Measurements from ENCODE around the gene SORCS1. TPM values are rescaled to one million over a fixed set of nuclear protein-coding genes. Genes with fewer than 3 reads are reported as not detected.

SORCS1 gene
- total RNA-seq, 2 experiments from 2014 or later: not detected

- H3K27me3 Mint-ChIP-seq: no peaks in the 10 kb centered on the region
- no peak for DNase-seq
- ChIA-PET CTCF (no interaction called here), POLR2A (no interaction called here)
- no peak overlapping the region for H3K4me3 Mint-ChIP-seq
- no peaks in the 10 kb centered on the region for H3K9me3 Mint-ChIP-seq
- H3K27ac Mint-ChIP-seq: no peak overlapping the region
- H3K36me3 Mint-ChIP-seq (ENCODE audit: low read depth): no peaks in the 10 kb centered on the region
- H3K4me1 Mint-ChIP-seq: no peaks in the 10 kb centered on the region
Observed at GRCh38 chr10:106714734-106715555, 449.6 kb downstream of the SORCS1 start.

- no peaks in the 10 kb centered on the region for H3K36me3 Mint-ChIP-seq (ENCODE audit: low read depth)
- no peaks in the 10 kb centered on the region for H3K9me3 Mint-ChIP-seq
- POLR2A ChIA-PET: no interaction called here
- DNase-seq: no peak
- no peaks in the 10 kb centered on the region for H3K4me1 Mint-ChIP-seq
- no peak overlapping the region for H3K27ac Mint-ChIP-seq
- no peaks in the 10 kb centered on the region for H3K27me3 Mint-ChIP-seq
- CTCF ChIA-PET: no interaction called here
- no peak overlapping the region for H3K4me3 Mint-ChIP-seq
Observed at GRCh38 chr10:106713846-106714245, 450.7 kb downstream of the SORCS1 start.

- Mint-ChIP-seq H3K9me3 (no peaks in the 10 kb centered on the region), H3K4me1 (no peaks in the 10 kb centered on the region), H3K27me3 (no peaks in the 10 kb centered on the region), H3K27ac (no peak overlapping the region), H3K36me3 (ENCODE audit: low read depth) (no peaks in the 10 kb centered on the region), H3K4me3 (no peak overlapping the region)
- no peak for DNase-seq
- POLR2A ChIA-PET: no interaction called here
- CTCF ChIA-PET: no interaction called here
Observed at GRCh38 chr10:106712988-106713387, 451.5 kb downstream of the SORCS1 start.

- POLR2A ChIA-PET: no interaction called here
- H3K4me3 Mint-ChIP-seq: no peak overlapping the region
- H3K36me3 Mint-ChIP-seq (ENCODE audit: low read depth): no peaks in the 10 kb centered on the region
- H3K27me3 Mint-ChIP-seq: no peaks in the 10 kb centered on the region
- H3K4me1 Mint-ChIP-seq: no peaks in the 10 kb centered on the region
- no peaks in the 10 kb centered on the region for H3K9me3 Mint-ChIP-seq
- no peak overlapping the region for H3K27ac Mint-ChIP-seq
- peak; percentile 43 for DNase-seq
- CTCF ChIA-PET: no interaction called here
Observed at GRCh38 chr10:106711313-106711906, 453.1 kb downstream of the SORCS1 start.

- ChIA-PET CTCF (no interaction called here), POLR2A (no interaction called here)
- no peak overlapping the region for H3K4me3 Mint-ChIP-seq
- H3K4me1 Mint-ChIP-seq: no peaks in the 10 kb centered on the region
- H3K27me3 Mint-ChIP-seq: no peaks in the 10 kb centered on the region
- no peak overlapping the region for H3K27ac Mint-ChIP-seq
- H3K36me3 Mint-ChIP-seq (ENCODE audit: low read depth): no peaks in the 10 kb centered on the region
- H3K9me3 Mint-ChIP-seq: no peaks in the 10 kb centered on the region
- DNase-seq: no peak
Observed at GRCh38 chr10:106708506-106708905, 456.0 kb downstream of the SORCS1 start.

- no peak for DNase-seq
- H3K4me3 Mint-ChIP-seq: no peak overlapping the region
- ChIA-PET CTCF (no interaction called here), POLR2A (no interaction called here)
- no peaks in the 10 kb centered on the region for H3K4me1 Mint-ChIP-seq
- H3K36me3 Mint-ChIP-seq (ENCODE audit: low read depth): no peaks in the 10 kb centered on the region
- no peak overlapping the region for H3K27ac Mint-ChIP-seq
- H3K9me3 Mint-ChIP-seq: no peaks in the 10 kb centered on the region
- no peaks in the 10 kb centered on the region for H3K27me3 Mint-ChIP-seq
Observed at GRCh38 chr10:106707657-106708056, 456.8 kb downstream of the SORCS1 start.

- Mint-ChIP-seq H3K4me3 (no peak overlapping the region), H3K9me3 (no peaks in the 10 kb centered on the region), H3K36me3 (ENCODE audit: low read depth) (no peaks in the 10 kb centered on the region), H3K27me3 (no peaks in the 10 kb centered on the region), H3K4me1 (no peaks in the 10 kb centered on the region), H3K27ac (no peak overlapping the region)
- CTCF ChIA-PET: no interaction called here
- POLR2A ChIA-PET: no interaction called here
- no peak for DNase-seq
Observed at GRCh38 chr10:106706127-106706526, 458.4 kb downstream of the SORCS1 start.

- DNase-seq: peak; percentile 58
- no peaks in the 10 kb centered on the region for H3K4me1 Mint-ChIP-seq
- ChIA-PET POLR2A (no interaction called here), CTCF (no interaction called here)
- no peaks in the 10 kb centered on the region for H3K9me3 Mint-ChIP-seq
- no peaks in the 10 kb centered on the region for H3K36me3 Mint-ChIP-seq (ENCODE audit: low read depth)
- H3K27ac Mint-ChIP-seq: no peak overlapping the region
- H3K27me3 Mint-ChIP-seq: no peaks in the 10 kb centered on the region
- no peak overlapping the region for H3K4me3 Mint-ChIP-seq
Observed at GRCh38 chr10:106705681-106706100, 458.8 kb downstream of the SORCS1 start.

GRCh38 chr10:106696239-106696638, 468.3 kb downstream of the SORCS1 start:
- H3K27ac Mint-ChIP-seq: no peak overlapping the region
- no peaks in the 10 kb centered on the region for H3K9me3 Mint-ChIP-seq
- no peak for DNase-seq
- no peaks in the 10 kb centered on the region for H3K4me1 Mint-ChIP-seq
- H3K4me3 Mint-ChIP-seq: no peak overlapping the region
- no peaks in the 10 kb centered on the region for H3K27me3 Mint-ChIP-seq
- CTCF ChIA-PET: no interaction called here
- POLR2A ChIA-PET: no interaction called here
- H3K36me3 Mint-ChIP-seq (ENCODE audit: low read depth): no peaks in the 10 kb centered on the region

GRCh38 chr10:106694696-106695095, 469.8 kb downstream of the SORCS1 start:
- Mint-ChIP-seq H3K4me3 (no peak overlapping the region), H3K9me3 (no peaks in the 10 kb centered on the region), H3K27me3 (no peaks in the 10 kb centered on the region), H3K36me3 (ENCODE audit: low read depth) (no peaks in the 10 kb centered on the region), H3K4me1 (no peaks in the 10 kb centered on the region), H3K27ac (no peak overlapping the region)
- ChIA-PET CTCF (no interaction called here), POLR2A (no interaction called here)
- DNase-seq: no peak

- ChIA-PET CTCF (no interaction called here), POLR2A (no interaction called here)
- no peaks in the 10 kb centered on the region for H3K36me3 Mint-ChIP-seq (ENCODE audit: low read depth)
- no peak for DNase-seq
- no peak overlapping the region for H3K27ac Mint-ChIP-seq
- H3K27me3 Mint-ChIP-seq: no peaks in the 10 kb centered on the region
- no peaks in the 10 kb centered on the region for H3K4me1 Mint-ChIP-seq
- H3K4me3 Mint-ChIP-seq: no peak overlapping the region
- H3K9me3 Mint-ChIP-seq: no peaks in the 10 kb centered on the region
Observed at GRCh38 chr10:106682175-106682574, 482.3 kb downstream of the SORCS1 start.

GRCh38 chr10:106680061-106680460, 484.4 kb downstream of the SORCS1 start:
- DNase-seq: no peak
- Mint-ChIP-seq H3K9me3 (no peaks in the 10 kb centered on the region), H3K27ac (no peak overlapping the region), H3K4me1 (no peaks in the 10 kb centered on the region), H3K36me3 (ENCODE audit: low read depth) (no peaks in the 10 kb centered on the region), H3K27me3 (no peaks in the 10 kb centered on the region), H3K4me3 (no peak overlapping the region)
- ChIA-PET POLR2A (no interaction called here), CTCF (interaction anchor here (1.1 kb wide), 1 partner anchor 10 kb away, joined by 5 read pairs; no protein-coding TSS in a partner anchor)

- H3K9me3 Mint-ChIP-seq: no peaks in the 10 kb centered on the region
- CTCF ChIA-PET: interaction anchor here (1.1 kb wide), 1 partner anchor 9 kb away, joined by 5 read pairs; no protein-coding TSS in a partner anchor
- H3K27me3 Mint-ChIP-seq: no peaks in the 10 kb centered on the region
- DNase-seq: no peak
- no peaks in the 10 kb centered on the region for H3K36me3 Mint-ChIP-seq (ENCODE audit: low read depth)
- H3K4me3 Mint-ChIP-seq: no peak overlapping the region
- no peak overlapping the region for H3K27ac Mint-ChIP-seq
- POLR2A ChIA-PET: no interaction called here
- H3K4me1 Mint-ChIP-seq: no peaks in the 10 kb centered on the region
Observed at GRCh38 chr10:106679314-106679713, 485.2 kb downstream of the SORCS1 start.
